Neuronal stem cell (in vitro differentiated cells): ENCODE measurements around the gene ABHD14A.

Experiments
- DNase-seq: peaks from one replicate; pipeline ENCODE4 v3.0.0-alpha.2; 2013; ENCODE audit warnings: low spot score
- H2AFZ ChIP-seq: one replicate; pipeline ENCODE4 v1.6.1; 2013; ENCODE audit warnings: mild to moderate bottlenecking, low read length, inconsistent platforms
- H2AK5ac ChIP-seq: 2 replicates; pipeline ENCODE4 v1.6.1; 2013; ENCODE audit warnings: low read depth, mild to moderate bottlenecking, inconsistent platforms, low read length, moderate library complexity, mixed read lengths
- H2BK120ac ChIP-seq: 2 replicates; pipeline ENCODE4 v1.6.1; 2013; ENCODE audit warnings: low read depth, mild to moderate bottlenecking, inconsistent platforms, low read length, moderate library complexity, mixed read lengths
- H2BK12ac ChIP-seq: one replicate; pipeline ENCODE4 v1.6.1; 2013; ENCODE audit warnings: low read length, inconsistent platforms
- H2BK15ac ChIP-seq: 2 replicates; pipeline ENCODE4 v1.6.1; 2013; ENCODE audit warnings: mild to moderate bottlenecking, low read length, inconsistent platforms, mixed read lengths
- H2BK5ac ChIP-seq: one replicate; pipeline ENCODE4 v1.6.1; 2013; ENCODE audit warnings: inconsistent platforms, mild to moderate bottlenecking, low read length, moderate library complexity
- H3K14ac ChIP-seq: one replicate; pipeline ENCODE4 v1.6.1; 2013; ENCODE audit warnings: low read length, inconsistent platforms
- H3K18ac ChIP-seq: 2 replicates; pipeline ENCODE4 v1.6.1; 2013; ENCODE audit warnings: low read length, inconsistent platforms
- H3K23ac ChIP-seq: 2 replicates; pipeline ENCODE4 v1.6.1; 2013; ENCODE audit warnings: low read depth, mild to moderate bottlenecking, mixed read lengths, low read length, inconsistent platforms; ENCODE audit not compliant: poor library complexity
- H3K27ac ChIP-seq: replicated peaks from 3 replicates; pipeline ENCODE4 v1.5.1; 2013; ENCODE audit warnings: low read length, inconsistent platforms
- H3K27me3 ChIP-seq, 3 experiments: 2 replicates each; pipeline ENCODE4 v1.6.1; 2013; ENCODE audit warnings: low read length in 3 of 3, mild to moderate bottlenecking in 2 of 3, inconsistent platforms in 1 of 3, low read depth in 1 of 3, mixed read lengths in 1 of 3, moderate library complexity in 1 of 3; ENCODE audit not compliant: control insufficient read depth in 3 of 3, insufficient read depth in 3 of 3
- H3K36me3 ChIP-seq, 2 donors: replicated peaks in 1 of 2; 2 replicates each; pipeline ENCODE4 v1.6.1; 2013; ENCODE audit warnings: low read length in 2 of 2; ENCODE audit not compliant: control insufficient read depth in 2 of 2, insufficient read depth in 2 of 2
- H3K4ac ChIP-seq: 2 replicates; pipeline ENCODE4 v1.6.1; 2013; ENCODE audit warnings: inconsistent platforms, mild to moderate bottlenecking, low read length, moderate library complexity
- H3K4me1 ChIP-seq, 2 donors: 1 replicate in 1 of 2; 2 replicates in 1 of 2; pipeline ENCODE4 v1.6.1; 2013; ENCODE audit warnings: low read length in 2 of 2, low read depth in 1 of 2; ENCODE audit not compliant: control insufficient read depth in 2 of 2, insufficient read depth in 1 of 2
- H3K4me2 ChIP-seq: one replicate; pipeline ENCODE4 v1.6.1; 2013; ENCODE audit warnings: mild to moderate bottlenecking, low read length, inconsistent platforms; ENCODE audit not compliant: insufficient read depth, poor library complexity, severe bottlenecking
- H3K4me3 ChIP-seq, 2 donors: 2 replicates each; pipeline ENCODE4 v1.5.1; 2013; ENCODE audit warnings: low read length in 2 of 2, mild to moderate bottlenecking in 2 of 2, inconsistent platforms in 1 of 2, moderate library complexity in 1 of 2
- H3K79me1 ChIP-seq: one replicate; pipeline ENCODE4 v1.6.1; 2013; ENCODE audit warnings: low read depth, mild to moderate bottlenecking, inconsistent platforms, low read length, moderate library complexity
- H3K9ac ChIP-seq: one replicate; pipeline ENCODE4 v1.6.1; 2013; ENCODE audit warnings: mild to moderate bottlenecking, low read depth, low read length, inconsistent platforms; ENCODE audit not compliant: poor library complexity
- H3K9me3 ChIP-seq, 2 donors: replicated peaks in 1 of 2; 2 replicates each; pipeline versions ENCODE3 to v1.6.1; 2013; ENCODE audit warnings: low read length in 2 of 2, mild to moderate bottlenecking in 2 of 2, inconsistent platforms in 1 of 2, low read depth in 1 of 2, mixed read lengths in 1 of 2, moderate library complexity in 1 of 2; ENCODE audit not compliant: control insufficient read depth in 2 of 2, insufficient read depth in 1 of 2
- H4K8ac ChIP-seq: one replicate; pipeline ENCODE4 v1.6.1; 2013; ENCODE audit warnings: low read depth, mild to moderate bottlenecking, inconsistent platforms, low read length, moderate library complexity
- H4K91ac ChIP-seq: one replicate; pipeline ENCODE4 v1.6.1; 2013; ENCODE audit warnings: low read length, low read depth, mild to moderate bottlenecking, inconsistent platforms; ENCODE audit not compliant: poor library complexity
- WGBS, 2 donors: extraction: QIAGEN DNeasy Blood & Tissue Kit; methylation state at CpG; one replicate each; pipeline ENCODE4 v1.1.7; 2013; ENCODE audit warnings: missing lambda C conversion rate in 2 of 2, mixed read lengths in 1 of 2; ENCODE audit not compliant: insufficient read length in 2 of 2, insufficient replicate concordance in 1 of 2; ENCODE audit errors: extremely low coverage in 2 of 2; 5-methylcytosine and 5-hydroxymethylcytosine counted together

The ABHD14A gene

GRCh38 chr3:52004163-52004787 lies 29.4 kb downstream of the ABHD14A start:
- Histone ChIP-seq H3K79me1 (no peaks in the 10 kb centered on the region), H3K9me3 (no peaks in the 10 kb centered on the region), H2BK12ac (peak overlapping the region; percentile 77), H3K36me3 (no peaks in the 10 kb centered on the region), H3K27me3 (peaks cover 0 to 2% (median 0%) of the 10 kb centered on the region in 3 experiments), H3K18ac (peak overlapping the region; percentile 86), H3K14ac (no peak overlapping the region), H2BK120ac (no peak overlapping the region), H3K4ac (peak overlapping the region; percentile 28), H2BK5ac (peak overlapping the region; percentile 82), H3K4me1 (peaks cover 43 to 52% of the 10 kb centered on the region in 2 donors), H3K27ac (peak overlapping the region; percentile 95), H3K9ac (peak overlapping the region; percentile 56), H2BK15ac (peak overlapping the region; percentile 55), H4K8ac (no peak overlapping the region), H3K23ac (no peak overlapping the region), H4K91ac (no peak overlapping the region), H2AFZ (peak overlapping the region; percentile 58), H3K4me2 (no peak overlapping the region), H3K4me3 (peak overlapping the region in 1 of 2 donors; percentile 39), H2AK5ac (peak overlapping the region; percentile 60)
- no CpG with 5 or more reads among the region's 16 CpGs for WGBS, 2 donors
- DNase-seq, result peak; percentile 71

DNA sequence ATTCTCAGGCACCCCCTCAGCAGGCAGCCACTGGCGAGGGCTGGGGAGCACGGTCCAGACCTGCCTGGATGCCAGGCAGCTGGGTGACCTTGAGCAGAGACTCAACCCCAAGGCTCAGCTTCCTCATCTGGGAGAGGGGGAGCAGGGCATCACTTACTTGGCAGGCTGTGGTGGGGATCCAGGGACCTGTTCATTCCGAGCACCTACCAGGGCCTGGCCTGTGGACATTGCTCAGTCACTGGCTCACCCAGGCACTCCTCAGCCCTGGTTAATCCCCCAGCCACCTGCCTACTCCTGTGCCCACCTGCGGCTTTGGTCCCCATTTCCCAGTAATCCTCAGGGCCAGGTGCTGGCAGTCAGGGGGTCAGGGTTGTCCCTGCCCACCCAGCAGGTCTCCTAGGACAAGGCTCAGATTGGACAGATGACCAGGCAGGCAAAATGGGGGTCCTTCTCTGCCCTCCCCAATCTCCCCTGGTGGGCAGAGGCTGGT lies 30.1 kb downstream of the ABHD14A start:
- DNase-seq, result no peak
- no peaks in the 10 kb centered on the region for H3K9me3 ChIP-seq
- peak overlapping the region; percentile 76 for H2BK120ac ChIP-seq
- H3K27ac ChIP-seq, result peak overlapping the region; percentile 44
- H3K4me2 ChIP-seq, result no peak overlapping the region
- H4K8ac ChIP-seq, result no peak overlapping the region
- no peak overlapping the region for H3K14ac ChIP-seq
- peak overlapping the region; percentile 41 for H2BK15ac ChIP-seq
- H2AK5ac ChIP-seq, result peak overlapping the region; percentile 42
- H3K4me3 ChIP-seq, result no peak overlapping the region
- H2AFZ ChIP-seq, result peak overlapping the region; percentile 87
- H3K4me1 ChIP-seq, result peaks cover 43 to 52% of the 10 kb centered on the region in 2 donors
- H4K91ac ChIP-seq, result peak overlapping the region; percentile 80
- H3K18ac ChIP-seq, result peak overlapping the region; percentile 86
- H3K4ac ChIP-seq, result no peak overlapping the region
- peak overlapping the region; percentile 77 for H2BK12ac ChIP-seq
- peak overlapping the region; percentile 71 for H3K9ac ChIP-seq
- no CpG with 5 or more reads among the region's 4 CpGs for WGBS, 2 donors
- H3K79me1 ChIP-seq, result no peaks in the 10 kb centered on the region
- no peaks in the 10 kb centered on the region for H3K36me3 ChIP-seq
- H2BK5ac ChIP-seq, result peak overlapping the region; percentile 82
- peaks cover 0 to under 1% (median 0%) of the 10 kb centered on the region in 3 experiments for H3K27me3 ChIP-seq
- peak overlapping the region; percentile 23 for H3K23ac ChIP-seq

DNA sequence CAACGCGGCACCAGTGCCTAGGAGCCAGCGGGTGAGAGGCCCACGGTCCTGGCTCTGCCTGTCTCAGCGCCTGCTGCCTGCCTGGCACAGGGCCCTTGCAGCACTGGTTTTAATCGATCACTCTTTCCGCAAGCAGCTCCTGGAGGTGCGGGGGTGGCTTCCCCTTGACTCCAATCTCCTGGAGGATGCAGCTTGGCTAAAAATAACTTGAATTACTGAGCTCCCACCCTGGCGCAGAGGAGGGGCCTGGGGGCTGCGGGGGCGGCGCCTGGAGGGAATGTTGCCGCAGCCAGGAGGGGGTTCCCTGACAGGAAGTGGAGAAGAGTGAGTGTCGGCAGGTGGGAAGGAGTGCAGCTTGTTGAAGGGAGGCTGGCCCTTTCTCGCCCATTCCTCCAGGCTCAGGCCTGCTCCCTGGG lies 30.7 kb downstream of the ABHD14A start:
- Histone ChIP-seq H2BK5ac (peak overlapping the region; percentile 82), H3K4me1 (peaks cover 43 to 52% of the 10 kb centered on the region in 2 donors), H4K91ac (peak overlapping the region; percentile 80), H2BK15ac (peak overlapping the region; percentile 73), H3K9ac (peak overlapping the region; percentile 85), H2BK120ac (peak overlapping the region; percentile 84), H3K4me2 (peak overlapping the region; percentile 54), H2BK12ac (peak overlapping the region; percentile 97), H4K8ac (no peak overlapping the region), H3K36me3 (no peaks in the 10 kb centered on the region), H3K9me3 (no peaks in the 10 kb centered on the region), H2AK5ac (peak overlapping the region; percentile 90), H3K79me1 (no peaks in the 10 kb centered on the region), H3K14ac (no peak overlapping the region), H3K23ac (peak overlapping the region; percentile 23), H2AFZ (peak overlapping the region; percentile 87), H3K27me3 (no peaks in the 10 kb centered on the region), H3K4ac (peak overlapping the region; percentile 69), H3K27ac (peak overlapping the region; percentile 53), H3K4me3 (peak overlapping the region in 1 of 2 donors; percentile 16), H3K18ac (peak overlapping the region; percentile 97)
- no peak for DNase-seq
- no CpG with 5 or more reads among the region's 15 CpGs for WGBS, 2 donors

DNA sequence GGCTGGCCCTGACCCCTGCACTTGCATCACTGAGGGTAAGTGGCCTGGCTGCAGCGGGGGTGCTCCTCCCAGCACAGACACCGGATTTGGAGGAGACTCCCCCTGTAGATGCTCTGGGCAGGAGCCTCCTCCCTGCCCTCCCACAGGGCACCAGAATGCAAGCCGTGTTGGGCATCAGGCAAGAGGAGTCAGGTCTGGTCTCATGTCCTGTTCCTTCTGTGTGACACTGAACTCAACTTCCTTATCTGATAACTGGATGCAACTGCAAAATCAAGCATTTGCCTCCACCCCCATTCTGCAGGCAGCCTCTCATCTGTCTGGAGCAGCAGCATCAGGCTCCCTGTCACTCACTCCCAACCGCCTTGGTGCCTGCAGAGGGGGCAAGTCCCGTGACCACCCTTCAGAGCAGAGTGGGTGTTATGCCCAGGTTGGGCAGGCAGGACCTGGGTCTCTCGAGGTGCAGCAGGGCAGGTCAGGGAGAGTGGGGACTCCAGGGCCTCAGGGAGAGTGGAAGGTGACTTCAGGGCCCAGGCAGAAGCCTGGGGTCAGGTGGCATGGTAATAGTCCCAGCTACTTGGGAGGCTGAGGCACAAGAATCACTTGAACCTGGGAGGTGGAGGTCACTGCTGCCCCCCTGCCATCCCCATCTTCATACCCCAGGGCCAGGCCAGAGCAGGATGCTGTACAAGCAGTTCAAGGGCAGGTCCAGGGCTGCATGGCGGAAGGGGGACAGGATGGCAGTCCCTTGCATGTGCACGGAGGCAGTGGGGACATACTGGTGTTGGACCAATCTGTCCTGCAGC lies 31.4 kb downstream of the ABHD14A start:
- Histone ChIP-seq H3K9me3 (no peaks in the 10 kb centered on the region), H2AFZ (peak overlapping the region; percentile 87), H2BK120ac (peak overlapping the region; percentile 84), H3K79me1 (no peaks in the 10 kb centered on the region), H2BK5ac (peak overlapping the region; percentile 62), H3K18ac (peak overlapping the region; percentile 97), H2AK5ac (peak overlapping the region; percentile 90), H3K4me3 (peak overlapping the region in 1 of 2 donors; percentile 16), H3K9ac (peak overlapping the region; percentile 85), H3K23ac (no peak overlapping the region), H3K4me2 (peak overlapping the region; percentile 54), H3K4ac (peak overlapping the region; percentile 77), H2BK12ac (peak overlapping the region; percentile 97), H3K27ac (peak overlapping the region; percentile 53), H4K91ac (peak overlapping the region; percentile 59), H3K36me3 (no peaks in the 10 kb centered on the region), H3K14ac (no peak overlapping the region), H3K27me3 (no peaks in the 10 kb centered on the region), H3K4me1 (peaks cover 43 to 52% of the 10 kb centered on the region in 2 donors), H4K8ac (no peak overlapping the region), H2BK15ac (peak overlapping the region; percentile 73)
- WGBS, 2 donors, result no CpG with 5 or more reads among the region's 8 CpGs
- DNase-seq, result no peak
